Endometrial microvascular endothelial cells (primary cell): ENCODE results near the gene DOC2A. TPM values are rescaled to one million over a fixed set of nuclear protein-coding genes. Genes with fewer than 3 reads are reported as not detected.
"Not testable (repeated sequence)": the region's sequence is repeated elsewhere in the genome, so short reads cannot be mapped to it uniquely, and the experiment has no call there.

Source experiments
- in situ Hi-C: cut with HindIII; loops from 2 replicates; pipeline ENCODE4 v1.10.0; 2017; ENCODE audit warnings: low sequenced_read_pairs, low pct_unique_long_range_greater_than_20kb; ENCODE audit errors: inconsistent ontology term
- total RNA-seq: library from RNA; depleted of rRNA; stranded (reverse); fragments of >200 nt; gene quantifications from one replicate; pipeline ENCODE4 v1.2.3, GENCODE V29; 2015; ENCODE audit errors: inconsistent ontology term

Gene DOC2A
- not detected for total RNA-seq

DNA sequence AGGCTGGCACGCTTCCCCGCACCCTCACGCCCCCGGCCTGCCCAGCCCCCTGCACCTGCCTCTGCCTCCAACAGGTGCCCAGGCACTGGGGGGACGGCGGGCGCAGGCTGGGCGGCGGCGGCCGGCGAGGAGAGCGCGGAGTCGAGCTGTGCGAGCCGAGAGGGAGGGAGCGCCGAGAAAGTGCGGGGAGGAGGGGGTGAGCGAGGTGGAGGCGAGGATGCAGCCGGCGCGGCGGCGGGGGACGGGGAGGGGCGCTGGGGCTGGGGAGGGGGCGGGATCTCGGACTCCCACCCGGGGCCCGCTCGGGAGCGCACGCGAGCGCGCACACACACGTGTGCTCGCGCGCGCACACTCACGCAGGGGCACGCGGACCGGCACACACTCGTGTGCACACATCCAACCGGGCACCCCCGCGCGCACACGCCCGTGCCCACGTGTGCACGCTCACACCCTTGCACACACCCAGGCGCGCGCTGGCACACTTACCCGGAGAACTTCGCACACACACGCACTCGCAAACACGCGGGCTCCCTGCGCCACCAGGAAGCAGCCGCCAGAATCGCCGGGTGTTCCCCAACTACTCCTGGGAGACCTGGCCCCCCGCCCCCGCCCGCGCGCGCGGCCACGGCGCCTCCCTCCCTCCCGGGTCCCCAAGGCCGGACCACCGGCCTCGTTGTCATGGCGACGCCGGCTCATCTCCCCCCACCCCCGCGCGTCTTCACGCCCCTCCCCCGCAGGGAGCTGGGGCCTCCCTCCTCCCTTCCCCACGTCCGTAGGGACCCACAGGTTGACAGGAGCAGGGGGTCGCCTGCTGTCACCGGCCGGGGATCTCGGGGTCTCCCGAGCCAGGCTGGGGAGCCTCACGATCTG lies at the start of gene DOC2A:
Gene DOC2A, minus strand, starts transcription at position 184 of the 870 bp plus-strand sequence. CDS start 805 bp downstream, outside the sequence.
- in situ Hi-C loops = no loop called here

GRCh38 chr16:30060346-30060745 lies 49.5 kb upstream of the DOC2A start:
- in situ Hi-C loops = no loop called here

DNA sequence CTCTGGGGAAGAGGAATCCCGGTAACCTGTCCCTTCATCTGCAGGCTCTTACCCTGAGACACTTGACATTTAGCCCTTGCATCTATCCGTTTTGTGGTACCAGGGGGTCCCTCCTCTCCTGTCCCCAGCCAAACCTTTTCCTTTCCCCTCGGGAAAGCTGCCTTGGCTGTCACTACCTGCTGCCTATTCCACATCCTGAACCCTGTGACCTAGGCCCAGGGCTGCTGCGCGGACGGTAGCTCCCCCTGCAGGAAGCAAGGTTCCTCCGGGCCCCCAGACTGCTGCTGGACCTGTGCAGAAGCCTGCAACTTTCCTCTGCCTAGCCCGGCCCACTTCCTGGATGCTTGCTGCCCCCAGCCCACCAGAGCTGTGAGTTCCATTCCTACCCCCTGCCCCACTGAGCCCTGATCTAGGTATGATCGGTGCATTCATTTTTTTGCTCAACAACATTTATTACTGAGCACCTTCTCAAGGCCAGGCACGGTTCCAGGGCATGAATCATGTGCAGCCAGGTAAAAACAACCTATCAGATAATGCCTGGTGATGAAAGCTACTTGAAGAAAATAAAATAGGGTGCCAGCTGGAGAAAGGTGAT lies 44.2 kb upstream of the DOC2A start:
- in situ Hi-C loops = no loop called here

GRCh38 chr16:30054451-30054850 lies 43.6 kb upstream of the DOC2A start:
- in situ Hi-C loops = no loop called here

DNA sequence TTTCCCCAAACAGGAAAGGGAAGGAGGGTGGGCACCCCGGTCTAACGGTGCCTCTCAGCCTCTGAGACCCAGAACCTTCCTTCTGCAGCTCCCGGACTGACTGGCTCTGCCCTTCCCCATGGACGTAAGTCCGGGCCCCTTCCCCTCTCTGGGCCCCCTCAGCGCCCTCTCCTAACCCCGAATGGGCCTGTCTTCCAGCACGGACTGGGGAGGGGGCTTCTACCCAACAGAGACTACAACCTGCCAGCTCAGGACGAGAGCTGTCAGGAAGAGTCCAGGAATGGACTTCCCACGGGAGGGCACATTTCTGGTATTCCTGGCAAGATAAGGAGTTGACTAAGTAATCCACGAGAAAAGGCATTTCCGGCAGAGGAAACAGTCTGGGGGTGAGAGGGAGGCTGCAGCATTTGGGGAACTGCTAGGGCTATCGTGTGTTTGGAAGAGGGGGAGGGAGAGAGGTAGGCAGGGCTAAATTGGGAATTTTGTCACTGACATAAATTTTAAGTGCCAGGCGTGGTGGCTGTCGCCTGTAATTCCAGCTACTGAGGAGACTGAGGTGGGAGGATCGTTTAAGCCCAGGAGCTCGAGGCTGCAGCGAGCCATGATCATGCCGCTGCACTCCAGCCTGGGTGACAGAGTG lies 42.7 kb upstream of the DOC2A start:
- in situ Hi-C loops = no loop called here

- in situ Hi-C loops = no loop called here
These were observed 42.0 kb upstream of the DOC2A start for GRCh38 chr16:30052671-30053372.

DNA sequence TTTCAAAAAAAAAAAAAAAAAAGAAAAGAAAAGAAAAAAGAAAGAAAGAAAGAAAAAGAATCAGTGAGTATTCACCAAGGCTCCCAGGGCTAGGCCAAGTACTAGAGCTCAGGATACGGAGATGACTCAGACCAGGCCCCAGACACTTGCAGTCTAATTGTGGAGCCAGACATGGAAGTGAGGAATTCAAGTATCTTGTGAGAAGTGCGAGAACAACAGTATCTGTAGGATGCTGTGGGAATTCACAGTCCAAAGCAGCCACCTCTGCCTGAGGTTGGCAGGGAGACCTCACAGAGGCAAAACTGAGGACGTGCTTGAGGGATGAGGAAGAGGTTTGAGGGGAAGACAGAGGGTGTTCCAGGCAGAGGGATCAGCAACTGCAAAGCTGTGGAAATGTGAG lies 40.7 kb upstream of the DOC2A start:
- in situ Hi-C loops = no loop called here

DNA sequence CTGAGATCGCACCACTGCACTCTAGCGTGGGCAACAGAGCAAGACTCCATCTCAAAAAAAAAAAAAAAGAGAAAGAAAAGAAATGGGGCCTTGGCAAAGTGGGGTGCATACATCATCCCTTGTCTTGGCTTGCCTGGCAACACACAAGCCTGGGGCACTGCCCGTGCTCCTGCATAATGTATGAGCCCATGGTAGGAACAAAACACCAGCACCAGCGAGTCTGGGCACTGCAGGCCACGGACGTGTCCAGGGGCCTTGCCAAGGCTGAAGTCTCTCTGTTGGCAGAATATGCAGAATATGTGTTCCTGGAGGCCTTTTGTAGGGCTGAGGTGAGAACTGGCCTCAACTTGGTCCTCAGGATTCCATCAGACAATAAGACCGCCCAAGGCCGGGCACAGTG lies 39.0 kb upstream of the DOC2A start:
- in situ Hi-C loops = no loop called here

DNA sequence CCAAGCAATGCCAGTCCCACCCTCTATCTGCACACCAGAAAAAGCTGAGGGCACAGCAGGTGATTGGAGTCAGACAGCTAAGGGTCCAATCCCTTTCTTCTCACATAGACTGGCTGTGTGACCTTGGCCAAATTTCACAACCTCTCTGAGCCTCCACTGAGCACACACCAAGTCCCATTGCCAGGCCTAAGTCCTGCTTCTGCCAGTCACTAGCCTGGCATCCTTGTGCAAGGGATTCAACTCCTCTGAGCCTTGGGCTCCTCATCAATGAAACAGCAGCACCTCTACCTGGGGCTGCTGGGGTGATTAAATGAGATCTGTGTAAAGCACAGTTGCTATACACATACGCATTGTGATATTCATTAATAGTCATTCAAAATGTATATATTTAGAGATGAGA lies 35.8 kb upstream of the DOC2A start:
- in situ Hi-C loops = no loop called here

DNA sequence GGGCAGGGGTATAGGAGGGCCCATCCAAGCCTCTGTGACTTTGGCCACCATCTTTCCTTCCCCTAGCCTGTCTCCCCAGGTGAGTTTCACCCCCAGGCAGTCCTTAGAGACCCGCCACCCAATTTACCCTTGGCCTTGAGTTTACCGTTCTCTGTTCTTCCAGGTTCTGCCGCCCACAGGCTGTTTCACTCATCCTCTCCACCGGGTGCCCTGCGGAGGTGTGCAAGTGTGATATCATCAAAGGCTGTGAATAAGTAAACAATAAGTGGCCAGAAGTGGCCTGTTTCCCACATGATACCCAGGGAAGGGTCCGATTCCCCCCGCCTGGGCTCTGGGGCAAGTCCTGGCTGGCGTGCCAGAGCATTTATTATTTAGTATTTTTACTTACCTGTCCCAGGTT lies 35.4 kb upstream of the DOC2A start:
- in situ Hi-C loops = no loop called here

DNA sequence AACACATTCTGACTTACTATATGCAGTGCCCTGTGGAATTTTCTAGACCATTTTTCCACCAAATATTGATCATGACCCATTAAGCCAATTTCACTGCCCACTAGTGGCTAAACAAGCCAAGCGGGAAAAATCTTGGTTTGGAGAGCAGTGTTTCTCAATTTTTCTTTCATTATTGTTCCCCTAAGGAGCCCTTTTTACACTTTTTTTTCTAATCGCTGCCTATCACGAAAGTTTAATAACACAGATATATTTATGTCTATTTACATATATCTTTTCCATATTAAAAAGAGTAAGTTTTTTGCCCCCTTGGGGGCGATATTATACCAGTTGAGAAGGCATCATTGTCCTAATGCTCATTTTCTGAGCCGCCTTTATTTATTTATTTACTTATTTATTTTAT lies 31.0 kb upstream of the DOC2A start:
- in situ Hi-C loops = no loop called here

GRCh38 chr16:30040690-30041089 lies 29.9 kb upstream of the DOC2A start:
- in situ Hi-C loops = not testable (repeated sequence)

DNA sequence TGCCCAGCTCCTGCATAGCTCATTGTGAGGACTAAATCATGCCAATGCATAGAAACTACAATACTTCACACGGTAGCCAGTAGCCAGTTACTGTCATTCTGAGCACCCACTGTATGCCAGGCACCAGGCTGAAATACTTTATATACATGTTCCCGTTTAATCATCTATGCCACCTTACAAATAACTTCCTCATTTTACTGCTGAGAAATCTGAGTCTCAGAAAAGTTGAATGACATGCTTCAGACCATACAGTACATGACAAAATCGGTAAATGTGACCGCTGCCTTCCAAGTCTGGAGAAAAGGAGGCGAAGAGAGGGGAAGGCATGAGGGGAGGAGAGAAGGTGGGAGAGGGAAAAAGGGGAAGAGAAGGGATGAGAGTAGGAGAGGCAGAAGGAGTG lies 29.4 kb upstream of the DOC2A start:
- in situ Hi-C loops = no loop called here

DNA sequence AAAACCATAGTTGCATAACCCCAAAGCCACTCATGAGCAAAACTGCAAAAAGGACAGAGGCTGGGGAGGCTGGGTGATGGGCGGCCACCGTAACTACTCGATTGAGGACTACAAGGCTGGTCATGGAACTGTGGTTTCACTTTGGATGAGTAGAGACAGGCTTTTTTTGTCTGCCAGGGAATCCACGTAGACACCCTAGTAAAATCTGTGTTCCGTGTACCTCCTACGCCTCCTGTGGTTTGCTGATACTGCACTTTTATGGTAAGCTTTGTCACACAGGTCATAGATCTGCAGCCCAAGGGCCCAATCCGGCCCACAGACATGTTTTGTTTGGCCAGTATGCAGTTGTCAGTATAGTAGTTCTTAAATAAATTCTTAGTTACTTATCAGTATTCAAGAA lies 22.4 kb upstream of the DOC2A start:
- in situ Hi-C loops = no loop called here

- in situ Hi-C loops = no loop called here
These were observed 21.4 kb upstream of the DOC2A start for GRCh38 chr16:30032083-30032819.

- in situ Hi-C loops = no loop called here
These were observed 20.7 kb upstream of the DOC2A start for GRCh38 chr16:30031477-30031918.

DNA sequence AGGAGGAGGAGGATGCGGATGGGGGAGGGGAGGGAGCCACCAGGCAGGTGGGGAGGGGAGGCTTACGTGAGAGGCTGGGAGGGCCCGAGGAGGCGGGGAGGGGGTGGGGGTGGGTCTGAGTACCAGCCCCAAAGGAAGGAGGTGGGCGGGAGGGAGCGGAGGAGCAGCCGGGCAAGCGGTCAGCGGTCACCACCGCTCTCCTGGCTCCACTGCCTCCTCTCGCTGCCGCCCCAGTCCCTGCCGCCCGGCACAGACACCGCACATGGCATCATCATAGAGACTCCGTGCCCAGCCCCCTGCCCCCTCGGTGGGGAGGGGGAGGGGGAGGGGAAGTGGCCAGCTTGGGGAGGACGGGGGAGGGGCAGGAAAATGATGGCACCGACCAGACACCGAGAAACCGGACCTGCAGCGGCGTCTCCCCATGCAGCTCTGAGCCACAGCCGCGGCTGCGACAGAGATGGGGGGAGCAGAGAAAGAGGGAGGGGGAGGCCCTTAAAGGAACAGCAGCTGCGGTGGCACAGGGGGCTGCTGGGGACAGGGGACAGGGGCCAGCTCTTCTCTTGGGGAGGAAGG lies 20.1 kb upstream of the DOC2A start, which contains the start of gene TLCD3B:
Gene TLCD3B, minus strand, starts transcription at position 431 of the 573 bp plus-strand sequence. CDS start 744 bp downstream, outside the sequence.
- in situ Hi-C loops = no loop called here

GRCh38 chr16:30030011-30030685 lies 19.3 kb upstream of the DOC2A start:
- in situ Hi-C loops = no loop called here
